ACC112 (cell line): ENCODE results near the gene RCL1.
"Not testable (repeated sequence)": the region's sequence is repeated elsewhere in the genome, so short reads cannot be mapped to it uniquely, and the experiment has no call there.

Source experiments
- H2AFZ ChIP-seq: fragments of 200-600 bp; sonication (generic); one replicate; pipeline ENCODE4 v1.6.0; 2017; ENCODE audit warnings: antibody characterized with exemption, low read length; ENCODE audit not compliant: unreplicated experiment
- H3K27ac ChIP-seq: fragments of 200-600 bp; sonication (generic); 2 replicates; pipeline ENCODE4 v1.5.1; 2014; ENCODE audit warnings: low read depth, mild to moderate bottlenecking, antibody characterized with exemption, low read length, moderate library complexity
- H3K27me3 ChIP-seq: fragments of 200-600 bp; sonication (generic); 2 replicates; pipeline ENCODE4 v1.6.1; 2014; ENCODE audit warnings: mild to moderate bottlenecking, antibody characterized with exemption, low read length, moderate library complexity, mixed read lengths; ENCODE audit not compliant: insufficient read depth
- H3K36me3 ChIP-seq: fragments of 200-600 bp; sonication (generic); 2 replicates; pipeline ENCODE4 v1.6.1; 2016; ENCODE audit warnings: mild to moderate bottlenecking, antibody characterized with exemption, low read length, moderate library complexity, mixed read lengths; ENCODE audit not compliant: insufficient read depth
- H3K4me1 ChIP-seq: fragments of 200-600 bp; sonication (generic); one replicate; pipeline ENCODE4 v1.6.1; 2016; ENCODE audit warnings: low read length, mixed read lengths; ENCODE audit not compliant: insufficient read depth, unreplicated experiment, control insufficient read depth
- H3K4me3 ChIP-seq: fragments of 200-600 bp; sonication (generic); 2 replicates; pipeline ENCODE4 v1.5.1; 2014; ENCODE audit warnings: mild to moderate bottlenecking, low read depth, low read length
- H3K79me2 ChIP-seq: fragments of 200-600 bp; sonication (generic); one replicate; pipeline ENCODE4 v1.6.0; 2016; ENCODE audit warnings: low read length; ENCODE audit not compliant: control insufficient read depth, unreplicated experiment, insufficient read depth

RCL1 gene

DNA sequence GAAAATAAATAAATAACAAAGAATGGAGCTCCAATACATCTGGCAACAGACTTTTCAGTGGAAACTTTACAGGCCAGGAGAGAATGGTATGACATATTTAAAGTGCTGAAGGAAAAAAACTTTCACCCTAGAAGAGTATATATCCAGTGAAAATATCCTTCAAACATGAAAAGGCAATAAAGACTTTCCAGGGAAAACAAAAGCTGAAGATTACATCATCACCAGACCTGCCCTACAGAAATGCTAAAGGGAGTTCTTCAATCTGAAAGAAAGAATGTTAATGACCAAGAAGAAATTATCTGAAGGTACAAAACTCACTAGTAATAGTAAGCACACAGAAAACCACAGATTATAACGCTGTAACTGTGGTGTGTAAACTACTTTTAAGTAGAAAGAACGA, 8.3 kb upstream of the RCL1 start:
- H2AFZ ChIP-seq = no peak overlapping the region
- H3K36me3 ChIP-seq = no peaks in the 10 kb centered on the region
- no peak overlapping the region for H3K27ac ChIP-seq
- H3K27me3 ChIP-seq = no peaks in the 10 kb centered on the region
- H3K79me2 ChIP-seq = no peaks in the 10 kb centered on the region
- no peak overlapping the region for H3K4me3 ChIP-seq
- no peaks in the 10 kb centered on the region for H3K4me1 ChIP-seq

- Histone ChIP-seq H3K27ac (no peak overlapping the region), H3K4me3 (no peak overlapping the region), H3K4me1 (no peaks in the 10 kb centered on the region), H3K36me3 (no peaks in the 10 kb centered on the region), H3K27me3 (no peaks in the 10 kb centered on the region), H3K79me2 (no peaks in the 10 kb centered on the region), H2AFZ (no peak overlapping the region)
Measured at GRCh38 chr9:4786599-4786998, 6.1 kb upstream of the RCL1 start.

- no peak overlapping the region for H3K27ac ChIP-seq
Measured at GRCh38 chr9:4787876-4788275, 4.9 kb upstream of the RCL1 start.

GRCh38 chr9:4788703-4789102, 4.0 kb upstream of the RCL1 start:
- H3K4me3 ChIP-seq = no peak overlapping the region
- no peak overlapping the region for H2AFZ ChIP-seq
- no peaks in the 10 kb centered on the region for H3K4me1 ChIP-seq
- H3K79me2 ChIP-seq = peaks cover 3% of the 10 kb centered on the region
- no peaks in the 10 kb centered on the region for H3K27me3 ChIP-seq
- H3K36me3 ChIP-seq = no peaks in the 10 kb centered on the region
- H3K27ac ChIP-seq = no peak overlapping the region

More at GRCh38 chr9:4787876-4788275, 4.9 kb upstream of the RCL1 start:
- Histone ChIP-seq H3K27me3 (no peaks in the 10 kb centered on the region), H3K36me3 (no peaks in the 10 kb centered on the region), H2AFZ (no peak overlapping the region), H3K4me3 (no peak overlapping the region), H3K4me1 (no peaks in the 10 kb centered on the region), H3K79me2 (no peaks in the 10 kb centered on the region)

- H3K27me3 ChIP-seq = no peaks in the 10 kb centered on the region
- peaks cover 27% of the 10 kb centered on the region for H3K79me2 ChIP-seq
- H2AFZ ChIP-seq = peak overlapping the region; percentile 80
- no peak overlapping the region for H3K27ac ChIP-seq
- no peaks in the 10 kb centered on the region for H3K36me3 ChIP-seq
- peak overlapping the region; percentile 90 for H3K4me3 ChIP-seq
- H3K4me1 ChIP-seq = peaks cover 6% of the 10 kb centered on the region
Measured at GRCh38 chr9:4792054-4792571, 631 bp upstream of the RCL1 start.

DNA sequence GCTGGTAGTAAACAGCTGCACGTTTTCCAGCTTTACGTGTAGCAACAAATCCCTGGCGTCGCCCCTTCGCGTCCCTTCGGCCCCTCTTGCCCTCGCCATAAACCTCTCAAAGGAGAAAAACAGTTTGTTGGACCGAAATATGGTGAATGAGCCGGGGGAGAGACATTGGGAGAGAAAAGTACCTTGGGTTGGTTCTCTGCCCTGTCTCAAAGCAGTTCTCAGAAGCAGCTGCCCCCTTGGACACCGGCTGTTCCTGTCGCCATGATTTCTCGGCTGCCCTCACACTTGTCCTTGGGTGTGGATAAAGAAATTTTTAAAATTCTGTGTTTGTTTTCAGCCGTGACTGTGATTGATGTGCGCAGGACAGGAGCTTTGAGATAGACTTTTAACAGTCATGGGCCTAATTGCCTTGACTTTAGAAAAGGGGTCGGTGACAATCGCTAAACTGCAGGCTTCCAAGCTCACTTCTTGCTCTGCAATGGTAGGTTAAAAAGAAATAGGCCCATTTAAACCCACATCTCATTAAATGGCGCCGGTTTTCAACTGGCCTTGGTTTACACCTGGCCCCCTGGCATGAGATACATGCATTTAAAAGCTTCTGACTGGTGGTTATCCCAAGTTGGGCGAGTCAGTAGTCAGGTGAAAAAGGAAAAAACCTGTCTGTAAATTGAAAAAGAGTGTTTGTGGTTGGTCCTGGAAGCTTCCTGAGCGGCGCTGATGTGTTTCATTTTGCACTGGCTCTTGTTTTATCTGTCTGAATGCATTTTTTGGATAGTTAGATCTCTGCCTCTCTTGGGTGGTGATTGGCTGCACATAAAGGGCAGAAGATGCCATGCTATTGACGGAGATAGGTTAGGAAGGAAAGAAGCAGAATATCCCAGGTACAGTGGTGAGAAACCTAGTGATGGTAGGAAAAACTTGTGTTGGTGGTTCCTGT, 983 bp downstream of the RCL1 start:
- Histone ChIP-seq H3K4me3 (peak overlapping the region; percentile 90), H3K4me1 (peaks cover 16% of the 10 kb centered on the region), H2AFZ (peak overlapping the region; percentile 64), H3K27ac (peak overlapping the region; percentile 56), H3K27me3 (no peaks in the 10 kb centered on the region), H3K79me2 (peaks cover 36% of the 10 kb centered on the region), H3K36me3 (no peaks in the 10 kb centered on the region)

DNA sequence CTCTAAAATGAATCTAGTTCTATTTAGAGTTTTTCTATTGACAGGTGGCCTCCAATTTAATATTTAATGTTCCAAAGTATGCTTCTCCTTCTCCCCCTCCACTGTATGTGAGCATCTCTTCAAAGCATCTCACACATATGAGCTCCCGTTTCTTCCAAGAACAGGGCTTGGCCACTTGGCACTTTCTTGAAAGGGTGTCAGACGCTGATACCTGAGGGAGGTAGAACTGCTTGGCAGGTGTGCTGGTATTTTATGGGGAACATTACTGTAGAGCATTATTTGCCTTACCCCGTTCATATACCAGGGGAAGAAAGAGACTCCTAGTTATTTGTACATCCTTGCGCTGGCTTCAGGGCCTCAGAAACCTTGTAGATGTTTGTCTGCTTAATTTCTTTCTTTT, 1.9 kb downstream of the RCL1 start:
- H3K4me3 ChIP-seq = no peak overlapping the region
- no peak overlapping the region for H3K27ac ChIP-seq
- H3K4me1 ChIP-seq = peaks cover 16% of the 10 kb centered on the region
- H2AFZ ChIP-seq = no peak overlapping the region
- no peaks in the 10 kb centered on the region for H3K36me3 ChIP-seq
- H3K27me3 ChIP-seq = no peaks in the 10 kb centered on the region
- H3K79me2 ChIP-seq = peaks cover 38% of the 10 kb centered on the region

DNA sequence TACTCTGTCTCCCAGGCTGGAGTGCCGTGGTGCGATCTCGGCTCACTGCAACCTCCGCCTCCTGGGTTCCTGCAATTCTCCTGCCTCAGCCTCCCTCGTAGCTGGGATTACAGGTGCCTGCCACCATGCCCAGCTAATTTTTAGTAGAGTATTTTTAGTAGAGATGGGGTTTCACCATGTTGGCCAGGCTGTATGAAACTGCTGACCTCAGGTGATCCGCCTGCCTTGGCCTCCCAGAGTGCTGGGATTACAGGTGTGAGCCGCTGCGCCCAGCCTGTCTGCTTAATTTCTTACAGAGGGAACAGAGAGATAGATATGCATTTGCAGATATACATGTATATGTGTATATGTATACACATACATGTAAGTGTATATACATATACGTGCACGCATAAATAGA, 2.4 kb downstream of the RCL1 start:
- H3K4me3 ChIP-seq, H3K27ac ChIP-seq, H2AFZ ChIP-seq, H3K36me3 ChIP-seq, H3K27me3 ChIP-seq: not testable (repeated sequence)
- peaks cover 16% of the 10 kb centered on the region for H3K4me1 ChIP-seq
- H3K79me2 ChIP-seq = peaks cover 41% of the 10 kb centered on the region

DNA sequence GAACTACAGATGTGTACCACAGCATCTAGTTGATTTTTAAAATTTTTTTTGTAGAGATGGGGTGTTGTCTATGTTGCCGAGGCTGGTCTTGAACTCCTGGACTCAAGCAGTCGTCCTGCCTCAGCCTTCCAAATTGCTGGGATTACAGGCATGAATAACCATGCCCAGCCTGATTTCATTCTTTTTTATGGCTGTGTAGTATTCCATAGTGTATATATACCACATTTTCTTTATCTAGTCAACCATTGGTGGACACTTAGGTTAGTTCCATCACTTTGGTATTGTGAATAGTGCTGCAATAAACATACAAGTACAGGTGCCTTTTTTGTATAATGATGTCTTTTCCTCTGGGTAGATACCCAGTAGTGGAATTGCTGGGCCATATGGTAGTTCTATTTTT, 3.8 kb downstream of the RCL1 start:
- H3K36me3 ChIP-seq = no peaks in the 10 kb centered on the region
- peaks cover 50% of the 10 kb centered on the region for H3K79me2 ChIP-seq
- H3K4me3 ChIP-seq = no peak overlapping the region
- H3K27me3 ChIP-seq = no peaks in the 10 kb centered on the region
- no peak overlapping the region for H3K27ac ChIP-seq
- peaks cover 16% of the 10 kb centered on the region for H3K4me1 ChIP-seq
- no peak overlapping the region for H2AFZ ChIP-seq

DNA sequence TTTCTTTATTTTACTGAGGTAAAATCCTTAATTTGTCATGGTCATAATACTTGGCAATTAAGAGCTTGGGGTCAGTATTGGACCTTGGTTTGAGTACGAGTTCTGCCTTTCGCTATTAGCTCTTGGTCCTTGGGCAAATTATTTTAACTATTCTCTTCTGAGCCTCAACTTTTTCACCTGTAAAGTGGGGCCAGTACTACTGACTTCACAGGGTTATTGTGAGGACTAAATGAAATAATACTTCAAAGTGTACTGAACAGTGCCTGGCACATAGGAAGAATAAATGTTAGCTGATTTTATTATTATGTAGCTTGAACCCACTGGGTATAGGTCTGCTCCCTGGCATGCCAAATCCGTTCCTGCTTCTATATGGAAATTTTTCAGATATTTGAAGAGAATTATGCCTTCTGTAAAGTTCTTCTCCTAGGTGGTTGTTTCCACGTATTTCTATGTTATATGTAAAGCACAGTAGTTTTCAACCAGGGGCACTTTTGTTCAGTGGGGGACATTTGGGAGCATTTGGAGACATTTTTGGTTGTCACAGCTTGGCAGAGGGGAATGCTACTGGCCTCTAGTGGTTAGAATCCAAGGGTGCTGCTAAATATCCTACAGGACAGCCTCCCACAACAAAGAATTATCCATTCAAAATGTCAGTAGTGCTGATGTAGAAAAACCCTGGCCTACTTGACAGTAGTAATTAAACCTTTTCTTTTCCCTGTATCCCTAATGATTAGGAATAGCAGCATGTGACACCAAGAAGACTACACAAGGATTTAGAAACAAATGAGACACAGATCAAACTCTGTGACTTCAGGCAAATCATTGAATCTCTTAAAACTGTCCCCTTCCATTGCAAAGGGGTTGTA, 4.5 kb downstream of the RCL1 start:
- Histone ChIP-seq H3K27ac (no peak overlapping the region), H3K4me3 (no peak overlapping the region)

More for the DNA sequence above, 4.5 kb downstream of the RCL1 start:
- peaks cover 16% of the 10 kb centered on the region for H3K4me1 ChIP-seq
- peaks cover 50% of the 10 kb centered on the region for H3K79me2 ChIP-seq
- no peaks in the 10 kb centered on the region for H3K27me3 ChIP-seq
- no peak overlapping the region for H2AFZ ChIP-seq
- H3K36me3 ChIP-seq = no peaks in the 10 kb centered on the region
